NCI-H1694 (cell line): ENCODE data around the gene KCNK3.
"Not testable (repeated sequence)": the region's sequence is repeated elsewhere in the genome, so short reads cannot be mapped to it uniquely, and the experiment has no call there.

ENCODE experiments used
- DNase-seq: peaks from one replicate; lab custom pipeline; 2025; lab: John Stamatoyannopoulos, UW

KCNK3 gene

DNA sequence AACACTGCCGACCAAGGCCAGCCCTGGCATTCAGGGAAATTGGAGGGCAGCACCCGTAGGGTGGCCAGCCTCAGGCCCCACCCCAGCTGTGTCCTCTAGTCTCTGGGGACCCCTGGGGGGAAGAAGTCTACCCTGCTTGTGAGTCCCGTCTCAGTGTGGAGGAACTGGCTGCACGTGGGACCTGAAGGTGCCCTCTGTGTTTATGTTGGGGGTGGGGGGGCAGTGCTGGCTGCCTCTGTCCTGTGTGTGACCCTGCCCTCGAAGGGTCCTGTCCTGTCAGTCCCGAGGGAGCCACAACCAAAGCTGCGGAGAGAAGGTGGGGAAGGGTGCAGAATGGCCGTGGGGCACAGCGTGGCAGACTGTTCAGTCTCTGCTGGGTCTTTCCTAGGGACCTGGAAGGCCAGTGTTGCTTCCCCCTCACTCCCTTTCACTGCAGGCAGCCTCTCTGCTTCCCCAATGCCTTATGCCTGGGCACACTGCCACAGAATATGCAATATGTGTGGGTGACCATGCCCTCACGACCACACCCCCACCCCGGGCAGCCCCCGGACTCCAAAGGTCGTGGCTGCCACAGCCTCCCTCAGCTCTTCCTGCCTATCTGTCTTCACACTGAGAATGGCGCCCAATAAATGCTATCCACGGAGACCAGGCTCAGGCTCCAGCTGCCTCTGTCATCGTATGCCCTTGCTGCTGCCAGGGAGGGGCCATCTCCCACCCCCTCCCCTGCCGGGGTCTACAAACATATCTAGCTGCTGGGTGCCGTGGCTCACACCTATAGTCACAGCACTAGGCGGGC, 38.2 kb downstream of the KCNK3 start:
- no peak for DNase-seq

DNA sequence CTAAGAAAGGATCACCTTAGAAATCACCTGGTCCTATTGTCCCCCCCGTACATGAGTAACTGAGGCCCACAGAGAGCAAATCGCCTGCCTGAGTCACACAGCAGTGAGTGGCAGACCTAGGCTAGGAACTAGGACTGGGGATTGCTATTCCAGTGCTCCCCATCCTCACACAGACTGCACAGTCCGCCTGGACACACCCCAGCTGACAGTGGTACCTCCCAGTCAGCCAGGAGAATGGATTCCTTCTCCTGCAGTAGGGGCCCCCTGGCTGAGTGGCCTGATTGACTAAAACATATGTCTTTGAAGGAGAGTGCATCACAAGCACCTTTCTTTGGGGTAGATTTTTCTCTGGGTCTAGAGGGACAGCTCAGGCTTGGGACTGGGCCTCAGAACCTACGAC, 39.2 kb downstream of the KCNK3 start:
- DNase-seq = no peak

DNA sequence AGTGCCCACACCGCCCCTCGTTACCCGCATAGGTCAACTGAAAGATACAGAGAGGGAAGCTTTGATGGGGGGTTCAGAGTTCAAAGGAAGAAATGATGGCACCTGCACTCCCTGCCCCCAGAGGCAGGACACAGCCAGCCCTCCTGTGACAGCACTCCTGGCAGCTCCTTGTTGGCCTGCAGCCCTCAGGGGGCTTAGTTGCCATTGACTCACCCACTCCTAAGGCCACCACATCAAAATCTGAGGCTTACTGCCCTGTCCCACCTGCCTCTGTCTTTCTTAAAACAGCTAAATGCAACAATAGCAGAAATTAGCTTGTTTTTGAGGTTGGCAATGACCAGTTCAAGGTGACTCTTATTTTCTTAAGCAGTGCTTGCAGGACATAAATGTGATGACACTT, 39.9 kb downstream of the KCNK3 start:
- no peak for DNase-seq

DNA sequence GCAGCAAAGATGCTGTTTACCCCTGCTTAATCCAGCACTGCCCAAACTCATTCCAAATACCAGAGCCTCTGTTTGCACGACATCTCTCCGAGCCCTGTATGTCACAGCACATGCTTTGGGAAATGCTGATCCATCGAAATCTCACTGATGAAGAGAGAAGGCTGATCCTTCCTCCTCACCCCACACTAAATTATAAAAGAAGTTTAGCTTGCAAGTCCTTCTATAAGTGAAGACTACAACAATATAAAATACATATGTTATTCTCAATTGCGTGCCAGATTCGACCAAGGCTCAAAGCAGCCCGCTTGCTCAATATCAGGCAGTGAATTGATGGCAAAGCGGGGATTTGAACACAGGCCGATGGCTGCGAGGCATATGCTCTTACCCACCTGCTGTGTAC, 40.9 kb downstream of the KCNK3 start:
- DNase-seq = no peak

DNA sequence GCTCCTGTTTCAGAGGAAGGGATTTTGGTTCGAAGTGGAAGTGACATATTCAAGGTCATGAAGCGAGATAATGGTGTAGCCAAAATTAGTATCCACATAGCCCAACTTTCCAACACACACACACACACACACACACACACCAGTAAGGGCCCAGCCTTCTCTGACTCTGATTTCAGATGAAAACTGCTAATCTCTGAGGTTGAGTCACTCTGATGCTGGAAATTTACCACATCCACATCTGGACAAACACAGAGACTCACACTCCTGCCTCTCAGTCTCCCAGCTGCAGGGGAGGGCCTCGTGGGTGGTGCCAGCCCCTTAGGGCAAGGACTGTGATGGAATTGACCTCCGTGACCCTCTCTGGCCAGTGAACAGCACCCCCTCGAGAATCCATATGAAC, 42.6 kb downstream of the KCNK3 start:
- DNase-seq = no peak

DNA sequence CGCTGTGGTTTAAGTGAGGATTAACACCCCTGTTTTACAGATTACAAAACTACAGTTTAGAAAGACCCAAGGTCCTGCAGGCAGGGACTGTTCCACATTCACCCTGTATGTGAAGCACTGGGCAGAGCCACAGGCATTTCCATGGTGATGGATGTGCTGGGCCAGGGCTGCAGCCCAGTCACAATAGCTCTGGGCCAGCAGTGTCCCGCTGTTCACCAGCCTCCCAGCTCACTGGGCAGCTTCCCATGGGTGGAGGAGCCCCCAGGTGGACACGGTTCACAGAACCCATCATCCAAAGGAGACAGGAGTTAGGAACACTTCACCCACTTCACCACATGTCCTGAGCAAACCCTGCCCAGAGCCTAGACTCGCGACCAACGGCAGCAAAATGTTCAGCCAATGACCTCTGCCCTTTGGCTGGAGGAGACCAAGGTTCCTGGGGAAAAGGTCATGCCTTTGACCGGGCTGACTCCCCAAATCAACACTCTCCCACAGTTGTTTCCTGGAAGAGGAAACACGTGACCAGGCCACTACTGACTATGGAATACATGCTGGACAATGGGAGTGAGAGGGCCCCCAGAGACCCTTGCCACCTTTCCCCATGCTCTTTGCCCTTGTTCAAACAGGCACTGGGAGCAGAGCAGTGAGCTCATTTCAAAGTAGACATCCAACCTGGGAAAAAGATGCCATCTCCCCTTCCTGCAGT, 43.5 kb downstream of the KCNK3 start:
- no peak for DNase-seq

DNA sequence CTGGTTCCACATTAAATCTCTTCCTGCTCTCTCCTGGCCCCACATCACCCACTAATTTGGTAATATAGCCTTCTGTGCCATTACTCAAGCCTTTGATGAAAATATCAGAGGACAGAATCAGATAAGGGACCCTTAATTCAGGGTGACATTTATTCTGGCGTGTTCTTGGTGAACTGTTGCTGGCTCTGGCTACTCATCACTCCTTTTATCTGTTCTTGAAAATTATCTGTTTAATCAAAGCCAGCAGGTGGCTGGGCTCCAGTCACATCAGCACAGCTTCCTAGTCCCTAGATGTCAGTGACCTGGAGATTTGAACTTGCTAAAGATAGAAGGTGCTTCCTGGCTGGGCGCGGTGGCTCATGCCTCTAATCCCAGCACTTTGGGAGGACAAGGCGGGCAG, 44.7 kb downstream of the KCNK3 start:
- no peak for DNase-seq

DNA sequence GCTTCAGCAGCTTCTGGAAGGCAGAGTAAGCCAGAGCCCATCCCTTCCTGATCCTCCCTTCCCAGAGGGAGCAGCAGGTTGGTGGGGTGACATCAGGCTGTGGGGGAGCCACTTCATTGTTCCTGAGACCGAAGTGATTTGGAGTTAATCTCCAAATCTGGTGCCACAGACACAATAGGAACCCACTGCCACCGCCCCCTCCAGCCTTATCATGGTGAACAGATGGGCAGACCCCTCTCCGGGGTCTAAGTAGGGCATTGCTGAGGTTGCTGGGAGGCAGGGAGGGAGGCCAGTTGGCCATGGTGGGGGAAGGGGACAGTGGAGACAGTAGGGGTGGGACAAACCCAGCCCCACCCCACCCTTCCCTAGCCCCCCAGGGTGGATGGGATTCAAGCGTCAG, 46.0 kb downstream of the KCNK3 start:
- DNase-seq = no peak

DNA sequence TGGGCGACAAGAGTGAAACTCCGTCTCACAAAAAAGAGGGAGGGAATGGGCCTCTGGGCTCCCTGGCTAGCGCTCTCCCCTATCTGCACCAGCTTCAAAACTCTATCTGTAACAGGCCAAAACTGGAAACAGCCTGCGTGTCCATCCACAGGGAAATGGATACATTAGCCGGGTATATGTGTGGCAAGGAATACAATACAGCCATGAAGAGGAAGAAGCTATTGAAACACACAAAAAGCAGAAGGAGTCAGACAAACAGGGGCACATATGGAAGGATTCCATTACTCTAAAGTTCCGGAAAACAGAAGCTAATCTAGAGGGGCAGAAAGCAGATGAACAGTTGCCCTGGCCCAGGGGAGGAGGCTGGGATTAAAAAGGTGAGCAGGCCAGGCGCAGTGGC, 47.0 kb downstream of the KCNK3 start:
- DNase-seq = no peak

DNA sequence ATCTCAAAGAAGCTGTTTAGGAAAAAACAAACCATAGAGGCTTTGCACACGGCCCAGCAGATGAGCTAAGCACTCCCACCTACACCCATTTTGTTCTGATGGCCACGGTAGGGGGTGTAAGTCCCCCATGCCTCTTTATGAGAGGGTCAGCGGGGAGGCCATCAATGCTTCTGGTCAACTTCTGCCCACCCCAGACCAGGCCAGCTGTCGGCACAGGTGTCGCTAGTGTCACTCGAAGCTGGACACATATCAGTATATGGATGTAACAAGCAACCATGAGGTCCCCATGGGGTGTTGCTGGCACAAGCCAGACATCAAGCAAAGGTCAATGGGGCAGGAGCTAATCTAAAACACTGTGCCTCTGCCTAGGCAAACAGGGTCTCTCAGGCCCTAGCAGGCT, 47.8 kb downstream of the KCNK3 start:
- DNase-seq = no peak

DNA sequence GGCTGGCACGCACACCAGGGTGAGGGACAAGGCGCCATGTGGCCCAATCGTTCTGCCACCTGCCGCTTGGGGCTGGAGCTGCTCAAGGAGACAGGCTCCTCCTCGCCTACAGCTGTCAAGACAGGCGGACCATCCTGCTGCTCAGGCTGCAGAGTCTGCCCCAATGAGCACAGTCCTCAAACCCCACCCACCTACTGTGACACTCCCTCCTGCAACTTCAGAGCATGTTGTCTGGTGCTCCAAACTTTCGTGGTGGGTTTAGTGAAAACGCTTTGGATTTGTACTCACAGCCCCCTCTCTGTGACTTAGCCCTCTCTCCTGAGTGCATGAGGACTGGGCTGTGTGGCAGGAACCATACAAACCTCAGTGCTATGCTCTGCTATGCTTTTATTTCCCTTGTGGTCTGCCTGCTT, 48.4 kb downstream of the KCNK3 start:
- peak; percentile 57 for DNase-seq

DNA sequence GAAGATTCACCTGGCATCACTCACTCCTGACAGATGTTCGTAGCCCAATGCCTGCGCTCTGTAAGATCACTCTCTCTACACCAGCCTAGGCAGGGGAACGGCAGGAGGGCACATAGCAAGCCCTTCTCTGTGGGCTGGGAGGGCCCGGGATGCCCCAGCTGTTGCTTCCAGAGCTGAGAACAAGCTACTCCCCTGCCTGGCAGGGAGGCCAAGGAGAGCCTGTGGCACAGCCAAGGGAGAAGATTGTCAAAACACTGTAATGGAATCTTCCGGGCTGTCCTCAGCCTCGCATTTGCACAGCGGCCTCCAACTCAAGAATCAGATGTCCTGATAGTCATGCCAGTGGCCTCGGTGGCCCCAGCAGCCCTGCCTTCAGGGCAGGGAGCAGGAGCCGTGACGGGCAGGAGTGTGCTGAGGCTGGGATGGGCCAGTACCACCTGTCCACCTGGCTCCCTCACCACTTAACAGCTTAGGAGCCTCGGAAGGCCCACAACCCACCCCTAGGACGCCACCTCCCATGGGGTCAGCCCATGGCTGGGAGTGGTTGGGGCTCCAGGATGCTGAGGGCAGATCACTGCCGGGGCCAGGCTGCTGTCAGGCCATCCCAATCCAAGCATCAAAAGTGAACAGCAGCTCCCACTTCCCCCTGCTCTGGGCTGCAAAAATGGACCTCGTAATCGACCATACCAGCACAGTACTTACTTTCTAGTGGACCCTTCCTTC, 49.7 kb downstream of the KCNK3 start:
- DNase-seq = no peak

DNA sequence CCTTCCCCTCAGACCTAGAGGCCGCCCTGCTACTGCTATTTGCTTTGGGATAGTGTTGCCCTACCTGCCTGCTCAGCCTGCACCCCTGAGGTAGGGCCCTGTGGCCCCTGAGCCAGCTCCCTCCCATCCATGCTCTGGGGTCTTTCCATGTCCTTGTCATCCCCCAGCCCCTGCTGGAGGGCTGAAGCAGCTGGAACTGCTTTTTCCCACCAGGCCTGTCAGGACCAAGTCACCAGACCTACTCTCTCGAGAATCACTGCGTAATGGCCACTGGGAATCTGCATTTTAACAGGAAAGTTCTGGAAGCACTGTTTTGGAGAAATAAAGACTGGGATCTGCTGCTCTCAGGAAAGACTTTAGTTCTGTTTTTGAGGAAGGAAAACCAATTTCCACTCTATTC, 51.3 kb downstream of the KCNK3 start:
- no peak for DNase-seq

DNA sequence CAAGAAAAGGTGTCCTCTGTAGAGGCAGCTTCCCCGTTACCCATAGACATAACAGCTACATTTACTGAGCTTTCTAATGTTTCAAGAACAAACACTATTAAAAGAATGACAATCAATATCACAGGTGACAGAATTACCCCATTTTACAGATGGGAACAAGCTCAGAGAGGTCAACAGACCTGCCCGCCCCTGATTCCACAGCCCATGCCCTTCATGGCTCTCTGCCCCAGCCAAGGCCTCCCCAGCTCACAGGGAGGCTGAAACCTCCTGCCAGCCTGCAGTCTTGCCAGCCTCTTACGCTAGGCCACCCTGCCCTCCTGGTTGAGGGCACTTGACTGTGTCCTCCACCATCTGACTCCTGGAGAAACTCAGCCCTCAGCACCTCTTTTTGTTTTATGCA, 52.4 kb downstream of the KCNK3 start:
- no peak for DNase-seq

DNA sequence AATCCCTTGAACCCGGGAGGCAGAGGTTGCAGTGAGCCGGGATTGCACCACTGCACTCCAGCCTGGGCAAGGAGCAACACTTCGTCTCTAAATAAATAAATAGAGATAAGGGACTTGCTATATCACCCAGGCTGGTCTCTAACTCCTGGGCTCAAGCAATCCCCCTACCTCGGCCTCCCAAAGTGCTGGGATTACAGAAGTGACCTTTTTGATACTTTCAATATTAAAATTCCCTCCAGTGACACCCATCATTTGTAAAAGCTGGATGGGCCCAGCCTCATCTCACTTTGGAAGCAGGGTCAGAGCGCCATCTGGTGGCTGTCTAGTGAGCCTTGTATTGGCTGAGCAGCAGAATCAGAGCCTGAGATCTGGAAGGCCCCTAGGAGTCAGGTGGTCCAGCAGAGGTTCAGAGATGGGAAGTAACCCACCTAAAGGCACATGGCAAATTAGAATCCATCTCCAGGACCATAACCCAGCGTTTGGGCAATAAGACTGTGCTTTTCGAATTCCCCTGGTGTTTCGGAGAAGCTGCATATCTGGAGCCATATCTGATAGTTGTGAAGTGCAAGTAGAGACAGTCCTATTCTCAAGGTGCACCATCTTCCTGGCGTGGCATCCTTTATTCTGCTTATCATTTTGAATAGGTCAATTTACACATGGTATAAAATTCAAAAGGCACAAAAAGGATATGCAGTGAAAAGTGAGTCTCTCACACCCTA, 53.2 kb downstream of the KCNK3 start:
- peak; percentile 88 for DNase-seq

DNA sequence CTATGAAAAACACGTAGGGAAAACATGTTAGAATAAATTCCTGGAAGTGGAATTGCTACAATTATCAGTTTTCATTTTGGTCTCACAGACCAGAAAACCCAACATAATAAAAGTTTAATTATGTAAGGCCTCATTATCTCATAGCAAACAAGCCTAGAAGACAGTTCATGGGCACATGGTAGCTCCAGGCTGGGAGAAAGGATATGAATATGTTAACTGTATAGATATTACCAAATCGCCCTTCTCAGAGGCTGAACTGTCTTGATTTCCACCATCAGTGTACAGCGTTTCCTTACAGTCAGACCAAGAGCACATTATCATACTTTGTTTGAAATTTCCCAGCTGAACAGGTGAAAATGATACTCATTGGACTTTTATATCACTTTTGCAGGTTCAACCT, 54.4 kb downstream of the KCNK3 start:
- no peak for DNase-seq

DNA sequence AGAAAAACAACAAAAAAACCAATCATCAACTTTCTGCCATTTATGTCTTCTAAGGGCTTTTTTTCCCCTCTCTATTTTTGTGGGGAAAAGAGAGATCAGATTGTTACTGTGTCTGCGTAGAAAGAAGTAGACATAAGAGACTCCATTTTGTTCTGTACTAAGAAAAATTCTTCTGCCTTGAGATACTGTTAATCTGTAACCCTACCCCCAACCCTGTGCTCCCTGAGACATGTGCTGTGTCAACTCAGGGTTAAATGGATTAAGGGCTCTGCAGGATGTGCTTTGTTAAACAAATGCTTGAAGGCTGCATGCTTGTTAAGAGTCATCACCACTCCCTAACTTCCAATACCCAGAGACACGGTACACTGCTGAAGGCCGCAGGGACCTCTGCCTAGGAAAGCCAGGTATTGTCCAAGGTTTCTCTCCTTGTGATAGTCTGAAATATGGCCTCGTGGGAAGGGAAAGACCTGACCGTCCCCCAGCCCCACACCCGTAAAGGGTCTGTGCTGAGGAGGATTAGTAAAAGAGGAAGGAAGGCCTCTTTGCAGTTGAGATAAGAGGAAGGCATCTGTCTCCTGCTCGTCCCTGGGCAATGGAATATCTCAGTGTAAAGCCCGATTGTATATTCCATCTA, 57.4 kb downstream of the KCNK3 start:
- DNase-seq = not testable (repeated sequence)

DNA sequence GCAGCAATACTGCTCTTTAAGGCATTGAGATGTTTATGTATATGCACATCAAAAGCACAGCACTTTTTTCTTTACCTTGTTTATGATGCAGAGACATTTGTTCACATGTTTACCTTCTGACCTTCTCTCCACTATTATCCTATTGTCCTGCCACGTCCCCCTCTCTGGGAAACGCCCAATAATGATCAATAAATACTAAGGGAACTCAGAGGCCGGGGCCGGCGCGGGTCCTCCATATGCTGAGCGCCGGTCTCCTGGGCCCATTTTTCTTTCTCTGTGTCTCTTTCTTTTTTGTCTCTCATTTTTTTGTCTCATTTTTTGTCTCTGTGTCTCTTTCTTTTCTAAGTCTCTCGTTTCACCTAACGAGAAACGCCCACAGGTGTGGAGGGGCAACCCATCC, 57.9 kb downstream of the KCNK3 start:
- DNase-seq = not testable (repeated sequence)

DNA sequence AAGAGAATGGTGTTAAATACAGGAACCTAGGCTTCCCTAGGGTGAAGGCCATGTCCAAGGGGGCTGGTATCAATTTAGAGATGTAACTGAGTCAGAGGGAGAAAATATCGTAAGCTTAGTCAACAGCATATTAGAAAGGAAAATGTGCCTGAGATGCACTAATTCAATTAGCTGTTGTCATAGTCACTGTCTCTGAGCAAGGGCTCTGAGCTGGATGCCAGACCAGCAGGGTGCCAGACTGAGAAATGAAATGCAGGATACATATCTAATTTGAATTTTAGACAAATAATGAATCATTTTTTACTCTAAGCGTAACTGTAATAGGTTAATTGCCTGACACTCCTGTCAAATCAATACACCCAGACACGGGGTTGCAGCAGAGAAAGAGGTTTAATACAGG, 60.1 kb downstream of the KCNK3 start:
- DNase-seq = peak; percentile 57

DNA sequence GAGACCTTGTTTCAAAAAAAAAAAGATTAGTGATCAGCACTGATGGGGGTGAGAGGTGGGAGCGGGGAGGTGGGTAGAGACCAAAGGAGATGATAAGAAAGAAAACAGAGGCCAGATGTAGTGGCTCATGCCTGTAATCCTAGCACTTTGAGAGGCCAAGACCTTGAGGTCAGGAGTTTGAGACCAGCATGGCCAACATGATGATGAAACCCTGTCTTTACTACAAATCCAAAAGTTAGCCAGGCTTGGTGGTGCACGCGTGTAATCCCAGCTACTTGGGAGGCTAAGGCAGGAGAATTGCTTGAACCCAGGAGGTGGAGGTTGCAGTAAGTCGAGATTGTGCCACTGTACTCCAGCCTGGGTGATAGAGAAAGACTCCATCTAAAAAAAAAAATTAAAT, 62.0 kb downstream of the KCNK3 start:
- DNase-seq = no peak

DNA sequence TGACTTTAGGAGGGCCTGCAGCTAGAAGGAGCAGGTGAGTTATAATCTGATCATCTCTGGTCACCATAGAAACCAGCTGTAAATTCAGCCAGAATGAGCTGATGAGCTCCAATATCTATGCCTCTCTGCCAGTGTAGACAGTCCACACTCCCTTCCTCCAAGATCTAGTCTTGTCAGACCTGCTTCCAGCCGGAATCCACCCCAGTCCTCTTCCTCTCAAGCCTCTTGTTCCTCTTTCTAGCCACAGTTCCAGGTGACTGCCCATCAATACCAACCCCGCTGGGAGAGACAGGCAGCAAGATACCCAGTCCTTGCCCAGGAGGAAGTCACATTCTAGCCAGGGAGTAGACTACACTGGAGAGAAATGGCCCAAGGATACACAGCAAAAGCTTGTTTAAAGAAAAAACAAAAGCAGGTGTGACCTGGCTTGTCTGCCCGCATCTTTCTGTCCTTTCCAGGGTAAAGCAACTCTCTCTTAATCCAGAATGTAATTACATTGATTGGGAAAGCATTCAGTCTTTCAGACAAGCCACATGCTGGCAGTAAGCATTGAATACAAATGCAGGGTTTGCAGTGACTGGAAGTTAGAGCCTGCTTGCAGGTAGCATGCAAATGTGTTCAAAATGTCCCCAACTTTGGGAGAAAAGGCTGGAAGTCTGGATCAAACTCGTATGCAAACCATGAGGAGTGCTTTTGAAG, 62.6 kb downstream of the KCNK3 start:
- no peak for DNase-seq
